ENCODE measurements around the gene SH3TC1.

Gene SH3TC1

DNA sequence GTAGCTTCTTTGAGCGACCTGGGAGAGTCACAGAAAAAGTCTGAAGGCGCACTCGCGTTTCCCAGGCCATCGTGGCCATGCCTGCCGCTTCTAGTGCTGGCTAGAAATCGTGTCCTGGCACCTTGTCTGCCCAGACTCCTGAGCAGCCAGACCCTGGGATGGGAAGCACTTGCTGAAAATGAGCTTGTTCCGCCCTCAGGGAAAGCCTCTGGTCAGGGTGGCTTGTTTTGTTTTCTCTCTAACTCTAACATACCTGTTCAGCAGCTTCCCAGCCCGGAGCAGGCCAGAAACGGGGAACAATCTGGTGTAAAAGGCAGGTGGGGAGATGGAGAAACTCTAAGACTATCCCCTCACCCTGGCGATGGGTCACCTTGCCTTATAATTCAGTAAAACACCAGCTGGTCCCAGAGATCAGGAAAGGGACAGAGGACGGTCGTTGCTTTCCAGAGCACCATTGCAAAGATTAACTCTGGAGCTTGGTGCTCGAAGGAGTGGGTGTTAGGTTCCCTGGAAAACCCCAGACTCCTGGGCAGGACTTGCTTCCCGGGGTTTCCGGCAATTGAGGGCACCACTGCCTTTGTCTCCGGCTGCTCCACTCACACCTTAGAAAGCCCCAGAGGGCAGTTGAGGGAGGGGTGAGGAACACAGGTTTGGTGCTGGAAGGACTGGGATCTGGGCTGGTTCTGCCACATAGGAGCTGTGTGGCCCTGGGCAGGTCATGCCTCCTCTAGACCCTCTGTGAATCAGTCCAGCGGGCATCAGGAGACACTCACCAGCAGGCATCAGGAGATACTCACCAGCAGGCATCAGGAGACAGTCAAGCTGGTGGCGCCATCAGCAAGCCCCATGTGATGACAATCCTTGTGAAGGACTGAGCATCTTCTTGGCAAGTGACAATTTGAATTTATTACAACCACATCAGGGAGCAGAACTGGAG lies 4.5 kb upstream of the SH3TC1 start:
- DNase-seq, result no peak
- Mint-ChIP-seq H3K4me3 (no peak overlapping the region), H3K27me3 (ENCODE audit: low read depth, poor library complexity) (peaks cover 9% of the 10 kb centered on the region), H3K4me1 (peaks cover 72% of the 10 kb centered on the region), H3K27ac (no peak overlapping the region), H3K36me3 (ENCODE audit: low read depth) (no peaks in the 10 kb centered on the region), H3K9me3 (no peaks in the 10 kb centered on the region)
- TF ChIP-seq CTCF (IDR thresholded peaks at IDR 0.05), result no peak

GRCh38 chr4:8195431-8195830 lies 3.7 kb upstream of the SH3TC1 start:
- no peak for TF ChIP-seq CTCF (IDR thresholded peaks at IDR 0.05)
- Mint-ChIP-seq H3K27ac (no peak overlapping the region), H3K36me3 (ENCODE audit: low read depth) (no peaks in the 10 kb centered on the region), H3K4me1 (peaks cover 75% of the 10 kb centered on the region), H3K9me3 (no peaks in the 10 kb centered on the region), H3K27me3 (ENCODE audit: low read depth, poor library complexity) (peaks cover 9% of the 10 kb centered on the region), H3K4me3 (no peak overlapping the region)
- DNase-seq, result no peak

DNA sequence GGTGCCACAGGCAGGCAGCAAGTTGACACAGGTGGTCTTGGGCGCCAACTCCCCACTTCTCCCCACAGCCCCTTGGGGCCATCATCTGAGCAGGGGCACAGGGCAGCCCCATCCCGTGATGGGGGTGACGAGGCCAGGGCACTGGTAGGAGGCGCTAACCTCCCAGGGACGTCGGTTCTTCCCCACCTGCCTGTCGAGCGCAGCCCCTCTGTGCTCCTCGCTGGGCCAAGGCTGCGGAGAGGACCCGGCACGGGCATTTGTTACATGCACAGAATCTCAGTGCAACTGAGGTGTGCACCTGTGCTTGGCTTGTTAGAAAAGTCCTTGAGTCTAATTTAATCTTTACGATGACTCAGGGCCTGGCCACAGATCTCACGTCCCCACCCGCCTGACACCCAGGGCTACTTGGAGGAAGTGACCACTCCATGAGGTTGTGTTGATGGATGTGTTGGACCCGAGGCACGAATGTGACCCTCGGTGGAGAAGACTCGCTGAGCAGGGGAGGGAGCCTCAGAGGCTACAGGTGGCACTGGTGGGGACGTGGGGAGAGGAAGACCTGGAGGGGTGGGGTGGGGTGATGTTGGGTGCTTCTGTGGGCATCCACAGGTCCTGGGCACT lies 3.1 kb upstream of the SH3TC1 start:
- no peak for DNase-seq
- H3K4me1 Mint-ChIP-seq, result peaks cover 78% of the 10 kb centered on the region
- no peak for TF ChIP-seq CTCF (IDR thresholded peaks at IDR 0.05)
- no peak overlapping the region for H3K27ac Mint-ChIP-seq
- H3K9me3 Mint-ChIP-seq, result no peaks in the 10 kb centered on the region
- no peak overlapping the region for H3K4me3 Mint-ChIP-seq
- H3K27me3 Mint-ChIP-seq (ENCODE audit: low read depth, poor library complexity), result peaks cover 9% of the 10 kb centered on the region
- H3K36me3 Mint-ChIP-seq (ENCODE audit: low read depth), result no peaks in the 10 kb centered on the region

DNA sequence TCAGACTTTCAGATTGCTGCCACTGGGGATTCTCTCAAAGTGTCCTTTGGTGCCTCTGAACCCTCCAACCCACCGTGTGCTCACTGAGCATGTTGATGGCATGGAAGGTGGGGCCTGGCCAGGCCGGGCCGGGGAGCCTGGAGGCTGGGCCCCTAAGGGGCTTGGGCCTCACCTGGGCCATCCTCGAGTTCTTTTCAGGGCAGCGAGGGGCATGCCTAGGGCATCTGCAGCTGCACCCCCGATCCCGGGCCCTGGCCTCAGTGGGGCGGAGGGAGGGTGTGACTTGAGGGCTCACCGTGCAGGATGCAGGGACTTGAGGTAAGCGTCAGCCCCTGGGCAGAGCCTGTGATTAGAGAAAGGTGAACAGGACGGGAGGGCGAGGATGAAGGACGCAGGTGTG lies 1.6 kb upstream of the SH3TC1 start:
- H3K9me3 Mint-ChIP-seq, result no peaks in the 10 kb centered on the region
- no peaks in the 10 kb centered on the region for H3K36me3 Mint-ChIP-seq (ENCODE audit: low read depth)
- H3K27ac Mint-ChIP-seq, result no peak overlapping the region
- DNase-seq, result no peak
- peaks cover 83% of the 10 kb centered on the region for H3K4me1 Mint-ChIP-seq
- no peak overlapping the region for H3K4me3 Mint-ChIP-seq
- H3K27me3 Mint-ChIP-seq (ENCODE audit: low read depth, poor library complexity), result peaks cover 9% of the 10 kb centered on the region
- TF ChIP-seq CTCF (IDR thresholded peaks at IDR 0.05), result no peak

GRCh38 chr4:8198206-8198905 lies 734 bp upstream of the SH3TC1 start:
- Mint-ChIP-seq H3K27me3 (ENCODE audit: low read depth, poor library complexity) (peaks cover 9% of the 10 kb centered on the region), H3K4me3 (no peak overlapping the region), H3K27ac (peak overlapping the region; percentile 80), H3K4me1 (peaks cover 82% of the 10 kb centered on the region), H3K36me3 (ENCODE audit: low read depth) (no peaks in the 10 kb centered on the region), H3K9me3 (no peaks in the 10 kb centered on the region)
- TF ChIP-seq CTCF (IDR thresholded peaks at IDR 0.05), result no peak
- DNase-seq, result no peak

Measured in nephron progenitor cell (in vitro differentiated cells).